Duodenal mucosa (tissue), 2 donors: Measurements from ENCODE around the gene PAPSS1.

ENCODE experiments used
- H3K27ac ChIP-seq: one replicate; pipeline ENCODE4 v1.7.0; 2013; ENCODE audit warnings: low read depth, low read length
- H3K27me3 ChIP-seq, 2 donors: one replicate each; pipeline ENCODE4 v1.7.0; 2013; ENCODE audit warnings: low read length in 2 of 2, control low read depth in 1 of 2; ENCODE audit not compliant: insufficient read depth in 2 of 2, control insufficient read depth in 1 of 2
- H3K36me3 ChIP-seq, 2 donors: one replicate each; pipeline ENCODE4 v1.7.0; 2013; ENCODE audit warnings: low read length in 2 of 2, control low read depth in 1 of 2; ENCODE audit not compliant: insufficient read depth in 2 of 2, control insufficient read depth in 1 of 2
- H3K4me1 ChIP-seq, 2 donors: one replicate each; pipeline ENCODE4 v1.7.0; 2013; ENCODE audit warnings: low read length in 2 of 2, control low read depth in 1 of 2; ENCODE audit not compliant: insufficient read depth in 2 of 2, control insufficient read depth in 1 of 2
- H3K4me3 ChIP-seq, 2 donors: one replicate each; pipeline ENCODE4 v1.7.0; 2013; ENCODE audit warnings: low read length in 2 of 2, low read depth in 1 of 2
- H3K9ac ChIP-seq, 2 donors: one replicate each; pipeline ENCODE4 v1.7.0; 2013; ENCODE audit warnings: low read length in 2 of 2, low read depth in 1 of 2
- H3K9me3 ChIP-seq, 2 donors: one replicate each; pipeline ENCODE4 v1.7.0; 2013; ENCODE audit warnings: low read length in 2 of 2, control low read depth in 1 of 2; ENCODE audit not compliant: control insufficient read depth in 1 of 2

The PAPSS1 gene

DNA sequence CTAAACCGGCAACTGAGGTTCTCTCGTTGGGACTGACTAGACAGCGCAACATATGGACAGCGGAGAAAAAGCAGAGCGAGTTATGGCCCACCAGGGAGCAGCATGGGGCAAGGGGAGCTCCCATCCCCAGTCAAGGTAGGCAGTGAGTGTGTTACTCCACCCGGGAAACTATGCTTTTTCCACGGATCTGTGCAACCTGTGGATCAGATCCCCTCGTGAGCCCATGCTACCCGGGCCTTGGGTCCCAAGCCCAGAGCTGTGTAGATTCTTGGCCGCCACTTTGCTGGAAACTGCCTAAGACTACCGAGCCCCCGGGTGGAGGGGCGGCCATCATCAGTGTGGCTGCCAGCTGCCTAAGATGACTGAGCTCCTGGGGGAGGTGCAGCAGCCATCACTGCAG, 140.9 kb downstream of the PAPSS1 start:
- H3K4me3 ChIP-seq, result no peak overlapping the region
- H3K27me3 ChIP-seq, result no peaks in the 10 kb centered on the region
- no peaks in the 10 kb centered on the region for H3K4me1 ChIP-seq
- H3K9me3 ChIP-seq, result no peaks in the 10 kb centered on the region
- no peaks in the 10 kb centered on the region for H3K36me3 ChIP-seq
- no peak overlapping the region for H3K27ac ChIP-seq
- H3K9ac ChIP-seq, result no peak overlapping the region

DNA sequence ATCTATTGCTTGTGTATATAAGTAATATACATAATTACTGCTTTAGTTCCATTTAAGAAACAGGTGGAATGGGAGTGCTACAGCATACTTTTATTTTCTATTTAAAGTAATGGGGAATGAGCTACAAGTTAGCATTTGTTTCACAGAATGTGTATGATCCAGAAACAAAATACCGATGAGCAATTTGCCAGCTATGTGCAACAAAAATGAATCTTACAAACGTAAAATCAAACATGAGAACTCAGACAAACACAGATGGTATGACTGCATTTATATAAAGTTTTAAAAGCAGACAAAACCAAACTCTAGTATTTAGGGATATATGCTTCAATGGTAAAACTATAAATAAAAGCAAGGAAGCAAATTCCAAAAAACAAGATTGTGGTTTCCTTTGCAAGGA, 141.7 kb downstream of the PAPSS1 start:
- H3K9ac ChIP-seq, result no peak overlapping the region
- H3K27ac ChIP-seq, result no peak overlapping the region

DNA sequence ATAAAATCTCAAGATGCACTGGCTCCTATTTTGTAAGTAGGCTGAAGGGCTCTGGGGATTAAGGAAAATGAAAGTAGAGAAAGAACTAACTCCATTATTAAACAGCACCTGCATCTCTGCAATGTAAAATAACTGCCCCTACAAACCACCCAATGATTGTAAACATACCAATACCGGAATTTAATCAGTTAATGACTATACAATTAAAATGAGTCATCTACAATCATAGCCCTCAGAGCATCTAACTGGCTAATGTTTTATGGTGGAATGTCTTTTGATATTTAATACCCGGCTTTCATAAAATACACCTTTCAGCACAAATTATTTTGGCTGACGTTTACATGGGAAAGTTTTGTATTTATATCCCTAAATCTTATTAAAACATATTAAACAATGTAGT, 142.3 kb downstream of the PAPSS1 start:
- no peaks in the 10 kb centered on the region for H3K4me1 ChIP-seq
- no peaks in the 10 kb centered on the region for H3K27me3 ChIP-seq
- no peaks in the 10 kb centered on the region for H3K36me3 ChIP-seq
- H3K9me3 ChIP-seq, result no peaks in the 10 kb centered on the region
- no peak overlapping the region for H3K27ac ChIP-seq
- H3K4me3 ChIP-seq, result no peak overlapping the region
- H3K9ac ChIP-seq, result no peak overlapping the region

More for the DNA sequence above, 141.7 kb downstream of the PAPSS1 start:
- Histone ChIP-seq H3K36me3 (no peaks in the 10 kb centered on the region), H3K27me3 (no peaks in the 10 kb centered on the region), H3K4me3 (no peak overlapping the region), H3K9me3 (no peaks in the 10 kb centered on the region), H3K4me1 (no peaks in the 10 kb centered on the region)

DNA sequence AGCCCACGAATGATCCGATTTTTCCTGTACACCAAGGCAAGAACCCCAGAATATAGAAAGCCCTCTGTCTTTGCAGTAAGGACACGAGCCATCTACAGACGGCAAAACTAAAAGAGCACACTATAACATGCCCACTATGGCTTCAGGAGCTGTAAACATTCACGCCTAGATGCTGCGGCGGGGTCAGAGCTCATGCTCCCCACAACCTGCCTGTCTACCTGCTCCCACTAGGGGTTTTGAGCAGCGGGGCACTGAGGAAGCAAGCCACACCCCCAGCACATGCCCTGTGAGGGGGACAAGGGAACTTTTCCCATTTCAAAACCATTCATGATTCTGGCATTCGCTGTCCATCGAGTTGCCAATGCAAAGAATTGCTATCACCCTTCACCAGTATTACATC, 144.8 kb downstream of the PAPSS1 start:
- Histone ChIP-seq H3K27ac (no peak overlapping the region), H3K9me3 (no peaks in the 10 kb centered on the region), H3K4me1 (no peaks in the 10 kb centered on the region), H3K36me3 (no peaks in the 10 kb centered on the region), H3K27me3 (no peaks in the 10 kb centered on the region), H3K9ac (no peak overlapping the region), H3K4me3 (no peak overlapping the region)

DNA sequence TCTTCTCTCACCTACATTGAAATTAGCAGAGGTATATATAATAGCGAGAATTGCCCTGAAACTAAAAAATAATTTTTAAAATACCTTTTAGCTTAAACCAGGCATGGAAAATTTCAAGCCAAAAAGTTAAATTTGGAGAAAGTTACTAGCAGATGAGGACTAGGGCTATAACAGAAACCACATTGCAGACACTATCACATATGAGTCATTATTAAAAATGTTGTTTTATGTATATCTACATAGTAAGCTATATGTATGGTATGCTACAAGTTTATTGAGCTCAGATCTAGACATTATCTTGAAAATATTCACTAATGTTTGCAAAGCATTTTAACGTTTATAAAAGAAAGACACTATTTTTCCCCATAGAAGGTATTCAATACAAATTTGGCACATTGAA, 147.8 kb downstream of the PAPSS1 start:
- H3K27ac ChIP-seq, result no peak overlapping the region
- no peaks in the 10 kb centered on the region for H3K4me1 ChIP-seq
- H3K9ac ChIP-seq, result no peak overlapping the region
- no peaks in the 10 kb centered on the region for H3K27me3 ChIP-seq
- no peaks in the 10 kb centered on the region for H3K36me3 ChIP-seq
- no peaks in the 10 kb centered on the region for H3K9me3 ChIP-seq
- H3K4me3 ChIP-seq, result no peak overlapping the region

DNA sequence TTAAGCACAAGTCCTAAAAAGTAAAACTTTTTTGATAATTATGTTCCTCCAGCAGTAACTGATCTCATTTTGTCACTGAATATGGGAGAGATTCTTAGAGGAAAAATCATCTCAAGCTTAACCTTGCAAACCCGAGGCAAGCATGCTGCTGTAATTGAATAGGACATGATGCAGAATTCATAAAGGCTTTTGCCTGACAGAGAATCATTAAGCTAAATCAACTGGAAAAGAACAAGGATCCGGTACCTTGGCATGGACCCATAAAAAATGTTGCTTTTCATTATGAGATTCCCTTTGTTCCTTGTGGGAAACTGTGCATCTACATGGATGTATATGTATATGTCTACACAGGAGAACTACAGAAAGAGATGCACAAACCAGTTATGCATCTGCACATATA, 149.1 kb downstream of the PAPSS1 start:
- Histone ChIP-seq H3K4me1 (no peaks in the 10 kb centered on the region), H3K27me3 (no peaks in the 10 kb centered on the region), H3K9ac (no peak overlapping the region), H3K27ac (no peak overlapping the region), H3K36me3 (no peaks in the 10 kb centered on the region), H3K4me3 (no peak overlapping the region), H3K9me3 (no peaks in the 10 kb centered on the region)

DNA sequence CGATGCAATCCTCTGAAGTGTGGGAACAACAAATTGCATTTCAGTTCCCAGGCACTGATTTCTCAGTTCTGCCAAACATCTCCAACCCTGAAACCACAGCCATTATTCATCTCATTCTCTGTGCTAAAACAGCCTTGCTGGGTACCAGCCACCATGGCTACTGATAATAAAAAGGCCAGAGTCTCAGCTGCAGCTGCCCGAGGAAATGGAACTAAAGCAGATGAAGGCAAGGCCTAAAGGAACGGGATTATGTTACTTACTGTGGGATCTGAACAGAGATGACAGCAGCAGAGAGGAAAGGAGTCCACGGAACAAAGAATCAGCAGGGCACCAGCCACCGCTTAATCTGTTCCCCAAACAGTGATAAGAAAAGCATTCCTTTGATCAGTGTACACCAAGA, 155.7 kb downstream of the PAPSS1 start:
- no peaks in the 10 kb centered on the region for H3K36me3 ChIP-seq
- peaks cover 0 to 2% of the 10 kb centered on the region in 2 donors for H3K9me3 ChIP-seq
- H3K4me3 ChIP-seq, result no peak overlapping the region

More for the DNA sequence above, 155.7 kb downstream of the PAPSS1 start:
- H3K27me3 ChIP-seq, result no peaks in the 10 kb centered on the region
- H3K9ac ChIP-seq, result no peak overlapping the region
- H3K4me1 ChIP-seq, result no peaks in the 10 kb centered on the region
- no peak overlapping the region for H3K27ac ChIP-seq
